H1 (cell line): ENCODE results near the gene C22orf42. TPM values are rescaled to one million over a fixed set of nuclear protein-coding genes. Genes with fewer than 3 reads are reported as not detected.

Source experiments
- polyA plus RNA-seq, 7 experiments: library from polyadenylated mRNA; depleted of rRNA in 3 of 7; stranded (reverse) in 5 of 7; unstranded in 2 of 7; fragments of >200 nt in 5 of 7; fragments of 200-250 nt in 2 of 7; gene quantifications; 1 replicate in 5 of 7; 2 replicates in 1 of 7; 4 replicates in 1 of 7; pipeline versions ENCODE4 v1.2.1 to v1.2.3, GENCODE V29; 2011 to 2013; ENCODE audit warnings: missing spikeins in 2 of 7, mixed read lengths in 2 of 7
- total RNA-seq: library from RNA; stranded (reverse); fragmentation: NEBNext Ultra II Directional; extraction: Animal tissue kit (Norgen Biotek cat#: 25700); gene quantifications from 2 replicates; pipeline ENCODE4 v1.2.1, GENCODE V29; 2021
- TF ChIP-seq, protein P1 (sequence below), 3 experiments: IDR thresholded peaks; 1 replicate in 2 of 3; 2 replicates in 1 of 3; pipeline versions ENCODE4 v1.5.1 to v1.6.1; 2011; ENCODE audit warnings: low read length in 3 of 3, mild to moderate bottlenecking in 3 of 3, inconsistent platforms in 2 of 3, low read depth in 1 of 3, moderate library complexity in 1 of 3; ENCODE audit not compliant: insufficient read depth in 1 of 3; ENCODE audit errors: control extremely low read depth in 1 of 3

The C22orf42 gene
- total and polyA plus RNA-seq, 2 of the 8 experiments (the other 6 are each of a cell fraction or from before 2014, with no cell fraction given) = 0.50 TPM; not detected in 1

- TF ChIP-seq, protein P1, sequence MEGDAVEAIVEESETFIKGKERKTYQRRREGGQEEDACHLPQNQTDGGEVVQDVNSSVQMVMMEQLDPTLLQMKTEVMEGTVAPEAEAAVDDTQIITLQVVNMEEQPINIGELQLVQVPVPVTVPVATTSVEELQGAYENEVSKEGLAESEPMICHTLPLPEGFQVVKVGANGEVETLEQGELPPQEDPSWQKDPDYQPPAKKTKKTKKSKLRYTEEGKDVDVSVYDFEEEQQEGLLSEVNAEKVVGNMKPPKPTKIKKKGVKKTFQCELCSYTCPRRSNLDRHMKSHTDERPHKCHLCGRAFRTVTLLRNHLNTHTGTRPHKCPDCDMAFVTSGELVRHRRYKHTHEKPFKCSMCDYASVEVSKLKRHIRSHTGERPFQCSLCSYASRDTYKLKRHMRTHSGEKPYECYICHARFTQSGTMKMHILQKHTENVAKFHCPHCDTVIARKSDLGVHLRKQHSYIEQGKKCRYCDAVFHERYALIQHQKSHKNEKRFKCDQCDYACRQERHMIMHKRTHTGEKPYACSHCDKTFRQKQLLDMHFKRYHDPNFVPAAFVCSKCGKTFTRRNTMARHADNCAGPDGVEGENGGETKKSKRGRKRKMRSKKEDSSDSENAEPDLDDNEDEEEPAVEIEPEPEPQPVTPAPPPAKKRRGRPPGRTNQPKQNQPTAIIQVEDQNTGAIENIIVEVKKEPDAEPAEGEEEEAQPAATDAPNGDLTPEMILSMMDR (IDR thresholded peaks at IDR 0.05; ENCODE audit: control extremely low read depth in 1 of 3, insufficient read depth in 1 of 3, low read depth in 1 of 3, low read length in 3 of 3) = no peak
Observed at GRCh38 chr22:32122899-32123298, 36.2 kb downstream of the C22orf42 start (continued).
